Measurements from ENCODE around the gene TAPT1.

- TF ChIP-seq CTCF (IDR thresholded peaks at IDR 0.05) (no peak), POLR2A (IDR thresholded peaks at IDR 0.05) (no peak)
Observed at GRCh38 chr4:16120720-16121119, 105.6 kb downstream of the TAPT1 start.
